ENCODE measurements around the gene TNIP1.

GRCh38 chr5:150999704-151000442, 81.0 kb downstream of the TNIP1 start:
- TF ChIP-seq POLR2A (IDR thresholded peaks at IDR 0.05) = no peak
- TF ChIP-seq CTCF (IDR thresholded peaks at IDR 0.05) = no peak
